SKM-1 (cell line): ENCODE measurements around the gene FAM219B.
"Not testable (repeated sequence)": the region's sequence is repeated elsewhere in the genome, so short reads cannot be mapped to it uniquely, and the experiment has no call there.

Source experiments
- DNase-seq: peaks from one replicate; lab custom pipeline; 2025; ENCODE audit not compliant: unreplicated experiment; lab: John Stamatoyannopoulos, UW

The FAM219B gene

GRCh38 chr15:74904190-74904805 is 2.4 kb downstream of the FAM219B start:
- no peak for DNase-seq

- no peak for DNase-seq
These were observed 3.0 kb downstream of the FAM219B start for GRCh38 chr15:74903676-74904075.

GRCh38 chr15:74902295-74903075 is 4.2 kb downstream of the FAM219B start:
- DNase-seq, result no peak

- DNase-seq, result peak; percentile 59
These were observed 5.0 kb downstream of the FAM219B start for GRCh38 chr15:74901612-74902063.

GRCh38 chr15:74897300-74897701 is 9.3 kb downstream of the FAM219B start:
- DNase-seq, result no peak

GRCh38 chr15:74896316-74896715 is 10.3 kb downstream of the FAM219B start:
- DNase-seq, result no peak

GRCh38 chr15:74895830-74896229 is 10.8 kb downstream of the FAM219B start:
- no peak for DNase-seq

GRCh38 chr15:74894383-74894782 is 12.3 kb downstream of the FAM219B start:
- DNase-seq, result not testable (repeated sequence)

- no peak for DNase-seq
These were observed 13.0 kb downstream of the FAM219B start for GRCh38 chr15:74893627-74894026.

- no peak for DNase-seq
These were observed 13.7 kb downstream of the FAM219B start for GRCh38 chr15:74892931-74893330.

- no peak for DNase-seq
These were observed 14.3 kb downstream of the FAM219B start for GRCh38 chr15:74892313-74892712.

GRCh38 chr15:74891469-74891868 is 15.2 kb downstream of the FAM219B start:
- no peak for DNase-seq

GRCh38 chr15:74890665-74890960 is 16.0 kb downstream of the FAM219B start:
- DNase-seq, result no peak

- peak; percentile 50 for DNase-seq
These were observed 16.6 kb downstream of the FAM219B start, which contains the start of gene MPI for GRCh38 chr15:74889883-74890664. Gene MPI, plus strand, starts transcription at chr15:74890042. Its CDS starts 32 bp downstream, at chr15:74890074.

GRCh38 chr15:74889390-74889882 is 17.2 kb downstream of the FAM219B start:
- DNase-seq, result no peak

- no peak for DNase-seq
These were observed 17.9 kb downstream of the FAM219B start for GRCh38 chr15:74888716-74889115.

GRCh38 chr15:74887537-74888193 is 19.0 kb downstream of the FAM219B start:
- DNase-seq, result not testable (repeated sequence)

GRCh38 chr15:74885461-74885860 is 21.2 kb downstream of the FAM219B start:
- DNase-seq, result no peak

- no peak for DNase-seq
These were observed 22.0 kb downstream of the FAM219B start for GRCh38 chr15:74884428-74885223.

- no peak for DNase-seq
These were observed 24.1 kb downstream of the FAM219B start for GRCh38 chr15:74882528-74882927.
